HG02885 (cell line): ENCODE results near the gene FOXL1.

Experiments used
- ATAC-seq: cut with Tn5 transposase; IDR thresholded peaks from one replicate; pipeline ENCODE4 v1.9.1; 2021; ENCODE audit warnings: mild to moderate bottlenecking; ENCODE audit not compliant: unreplicated experiment, poor library complexity

Gene FOXL1

GRCh38 chr16:86567701-86568581, 10.4 kb upstream of the FOXL1 start:
- ATAC-seq: no peak

GRCh38 chr16:86568677-86569623, 9.4 kb upstream of the FOXL1 start:
- no peak for ATAC-seq

- ATAC-seq: no peak
These were observed 8.5 kb upstream of the FOXL1 start for GRCh38 chr16:86569701-86570447.

DNA sequence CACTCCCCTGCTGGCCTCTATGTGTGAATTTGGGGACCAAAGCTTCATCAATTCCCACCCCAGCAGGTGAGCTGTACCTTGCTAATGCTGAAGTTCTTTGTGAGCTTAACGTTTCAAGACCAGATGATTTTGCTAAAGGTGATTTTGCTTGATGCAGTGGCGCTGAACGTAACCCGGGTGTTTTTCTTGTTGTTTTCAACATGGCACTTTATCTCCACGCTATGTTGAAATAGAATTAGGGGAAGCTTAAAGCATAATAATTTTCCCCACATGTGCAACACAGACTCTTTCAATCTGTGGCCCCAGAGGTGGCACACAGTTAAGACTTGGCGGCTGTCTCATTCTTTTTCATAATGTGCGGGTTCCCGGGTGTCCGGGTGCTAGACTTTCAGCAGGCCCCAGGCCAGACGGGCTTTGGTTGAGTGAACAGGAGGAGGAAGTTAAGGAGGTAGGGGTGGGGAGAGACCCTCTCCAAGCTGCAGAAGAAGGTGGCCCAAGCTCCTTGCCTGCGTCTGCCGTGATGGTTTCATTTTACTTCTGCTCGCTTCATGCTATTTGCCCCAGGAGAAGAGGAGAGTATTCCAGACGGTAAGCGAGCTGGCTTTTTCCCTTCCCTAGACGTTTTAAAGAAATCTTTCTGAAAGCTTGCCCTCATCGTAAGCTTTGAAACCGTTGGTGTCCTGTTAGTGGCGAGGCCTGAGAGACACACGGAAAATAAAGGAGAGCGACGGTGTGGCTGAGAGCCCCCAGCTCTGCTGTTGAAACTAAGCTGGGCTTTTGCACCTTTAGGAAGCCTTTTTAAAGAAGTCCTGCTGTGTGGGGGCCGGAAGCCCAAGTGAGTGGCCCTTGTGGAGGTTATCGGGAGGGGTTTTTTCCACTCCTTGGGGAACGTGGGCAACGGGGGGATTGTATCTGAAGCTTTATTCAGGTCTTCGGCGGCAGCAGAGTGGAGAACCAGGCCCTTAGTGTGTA, 7.5 kb upstream of the FOXL1 start:
- ATAC-seq: no peak

GRCh38 chr16:86571530-86571915, 6.8 kb upstream of the FOXL1 start:
- ATAC-seq: no peak

DNA sequence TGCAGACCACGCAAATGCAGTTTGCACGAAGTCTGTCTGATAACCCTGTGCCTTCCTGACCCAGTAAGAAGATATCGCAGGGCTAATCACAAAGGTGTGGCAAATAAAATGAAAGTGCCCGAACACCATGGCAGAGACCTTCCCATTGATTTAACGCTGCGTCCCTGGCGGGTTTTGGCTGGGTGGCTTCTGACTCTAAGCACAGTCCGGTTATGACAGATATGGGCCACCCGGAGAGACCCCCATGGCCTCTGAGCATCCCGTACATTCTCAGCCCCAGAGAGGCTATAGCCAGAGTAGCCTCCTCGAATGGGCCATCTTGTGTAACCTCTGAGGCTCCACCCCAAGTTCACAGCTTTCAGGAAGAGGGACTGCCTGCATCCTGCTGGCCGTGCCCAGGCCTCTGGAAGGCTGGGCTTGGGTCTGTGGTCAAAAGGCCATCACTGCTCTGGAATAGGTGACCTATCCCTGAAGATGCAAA, 6.3 kb upstream of the FOXL1 start:
- ATAC-seq: no peak

- ATAC-seq: no peak
These were observed 5.7 kb upstream of the FOXL1 start for GRCh38 chr16:86572606-86573005.

- no peak for ATAC-seq
These were observed 5.1 kb upstream of the FOXL1 start for GRCh38 chr16:86573215-86573614.

DNA sequence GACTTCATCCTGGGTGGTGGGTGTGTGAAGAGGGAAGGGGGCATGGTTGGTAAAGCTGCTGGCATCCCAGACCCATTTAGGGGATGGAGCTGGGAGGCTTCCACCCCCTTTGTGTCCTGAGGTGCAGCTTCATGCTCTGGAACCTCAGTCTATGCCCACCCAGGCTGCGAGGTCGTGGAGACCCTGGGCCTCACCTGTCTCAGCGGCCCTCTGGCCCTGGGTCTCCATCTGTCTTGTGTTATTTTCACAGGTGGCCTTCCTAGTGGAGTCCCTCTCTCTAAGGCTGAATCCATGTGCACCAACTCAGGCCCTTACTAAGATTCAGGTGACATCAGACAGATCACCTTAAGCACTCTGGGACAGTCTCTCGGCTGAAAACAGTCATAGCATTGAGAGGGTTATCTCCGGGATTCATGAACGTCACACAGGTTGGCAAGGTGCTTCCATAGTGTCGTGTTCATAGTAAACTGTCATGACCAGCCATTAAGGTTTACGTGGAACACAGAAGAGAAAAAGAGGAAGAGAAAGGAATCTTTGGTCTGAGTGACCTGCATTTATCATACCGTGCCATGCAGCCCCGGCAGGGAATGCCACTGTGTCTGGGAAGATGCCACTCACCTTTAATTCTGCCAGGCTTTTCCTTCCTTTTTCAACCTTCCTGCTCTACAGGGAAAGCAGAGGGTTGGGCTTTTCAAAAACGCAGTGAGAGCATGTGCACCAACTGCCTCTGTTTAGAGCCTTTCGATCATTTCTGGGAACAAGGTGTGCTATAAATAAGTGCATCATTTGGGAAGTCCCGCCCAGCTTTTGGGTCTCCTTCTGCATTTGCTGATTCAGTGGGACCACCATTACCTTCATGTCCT, 4.5 kb upstream of the FOXL1 start:
- no peak for ATAC-seq

DNA sequence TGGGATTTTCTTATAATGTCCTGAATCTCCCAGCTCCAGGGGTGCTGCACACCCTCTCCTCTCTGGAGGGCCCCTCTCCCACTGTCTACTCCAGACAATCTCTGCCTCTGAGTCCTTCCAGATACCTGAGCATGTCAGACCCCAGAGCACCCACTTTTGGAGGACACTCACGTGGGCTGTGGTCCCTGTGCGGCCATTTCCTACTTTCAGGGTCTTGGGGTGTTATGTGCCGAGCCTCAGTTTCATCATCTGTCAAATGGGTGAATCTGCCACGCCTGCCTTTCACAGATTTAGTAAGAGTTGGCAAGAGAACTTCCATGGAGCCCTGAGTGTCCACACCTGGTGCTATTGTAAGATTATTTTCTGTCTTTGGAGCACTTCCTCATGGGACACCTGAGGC, 3.7 kb upstream of the FOXL1 start:
- no peak for ATAC-seq

DNA sequence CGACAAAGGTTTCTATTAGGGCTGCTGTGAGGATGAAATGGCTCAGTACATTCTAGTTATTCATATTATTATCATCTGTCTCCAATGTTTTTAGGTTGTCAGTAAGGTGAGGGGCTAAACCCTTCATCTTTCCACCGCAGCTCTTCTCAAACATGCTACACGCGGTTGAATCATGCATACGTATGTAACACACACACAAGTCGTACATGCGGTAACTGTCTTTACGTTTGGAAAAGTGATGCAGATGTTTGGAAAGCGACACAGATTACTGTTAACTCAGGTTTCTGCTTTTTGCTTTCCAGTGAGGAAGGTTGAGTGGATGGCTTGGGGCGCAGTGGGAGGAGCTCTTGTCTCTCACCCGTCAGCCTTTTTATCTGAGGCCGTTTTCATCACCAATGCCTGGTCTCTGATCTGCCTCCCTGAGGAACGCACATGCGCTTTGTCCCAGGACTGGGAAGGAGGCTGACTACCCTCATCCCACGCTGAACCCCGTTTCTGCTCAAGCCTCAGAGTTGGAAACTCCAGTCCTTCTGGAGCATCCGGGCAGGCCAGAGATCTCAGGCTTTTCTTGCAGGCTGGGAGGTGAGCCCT, 3.2 kb upstream of the FOXL1 start:
- no peak for ATAC-seq

DNA sequence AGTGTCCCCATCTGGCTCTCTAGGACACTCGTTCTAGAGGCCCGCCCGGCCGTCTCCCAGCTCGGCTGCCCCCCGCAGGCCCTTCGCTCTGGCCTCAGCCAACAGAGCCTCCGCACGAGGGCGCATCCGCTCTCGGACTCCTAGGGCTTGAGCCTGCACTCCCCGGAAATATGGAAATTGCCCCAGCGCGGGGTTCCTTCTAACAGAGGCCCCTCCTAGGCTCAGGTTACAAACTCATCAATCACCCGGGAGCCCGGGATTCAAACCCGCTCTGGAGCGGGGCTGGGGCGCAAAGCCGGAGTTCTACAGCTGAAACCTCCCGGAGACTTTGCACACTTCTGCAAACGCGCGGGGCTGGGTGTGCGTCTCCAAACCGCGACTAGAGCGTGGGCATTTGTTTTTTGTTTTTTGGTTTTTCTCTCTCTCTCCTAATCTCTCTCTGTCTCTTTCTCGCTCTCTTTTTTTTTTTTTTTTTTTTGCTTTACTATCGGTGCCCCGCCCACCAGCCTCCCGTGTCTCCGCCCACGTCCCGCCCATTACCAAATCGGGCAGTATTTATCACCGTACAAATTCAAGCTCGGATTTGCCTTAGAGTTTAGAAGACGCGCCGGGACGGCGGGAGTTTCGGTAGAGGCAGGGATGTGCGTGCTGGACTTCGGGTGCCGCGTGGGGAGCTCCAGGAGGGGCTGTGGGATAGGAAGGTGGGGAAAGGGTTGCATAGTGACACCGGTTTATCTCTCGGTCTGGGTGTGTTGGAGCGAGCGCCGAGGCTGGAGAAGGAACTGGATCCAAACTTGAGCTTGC, 2.4 kb upstream of the FOXL1 start:
- ATAC-seq: no peak

DNA sequence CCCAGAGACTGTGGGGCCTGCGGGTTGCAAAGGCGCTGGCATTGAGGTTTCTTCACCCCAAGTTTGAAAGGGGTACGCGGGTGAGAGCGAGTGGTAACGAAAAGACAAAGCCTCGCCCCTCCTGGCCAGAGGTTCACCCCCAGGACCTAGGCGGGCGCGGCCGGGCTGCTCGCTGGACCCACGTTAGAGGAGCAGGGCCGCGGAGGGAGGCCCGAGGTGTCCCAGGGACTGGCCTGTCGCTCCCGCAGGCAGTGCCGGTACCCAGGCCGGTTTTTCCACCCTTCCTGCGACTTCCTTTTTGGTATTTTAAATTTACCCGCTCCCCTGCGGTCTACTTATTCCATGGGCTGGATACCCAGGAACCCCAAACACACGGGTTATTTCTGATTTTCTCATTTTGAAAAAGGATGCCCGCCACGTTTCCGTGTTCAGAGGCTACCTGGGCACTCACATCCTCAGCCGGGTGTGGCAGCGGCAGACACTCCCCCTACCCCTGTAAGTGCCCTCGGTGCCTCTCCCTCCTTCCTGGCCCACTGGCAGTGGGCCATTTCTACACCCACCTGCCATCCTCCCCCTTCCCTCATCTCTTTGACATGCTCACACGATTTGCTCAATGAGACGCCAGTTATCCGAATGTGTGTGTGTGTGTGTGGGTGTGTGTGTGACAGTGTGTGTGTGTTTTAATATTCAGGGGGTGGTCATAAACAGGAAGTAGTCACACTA, 1.6 kb upstream of the FOXL1 start:
- no peak for ATAC-seq

DNA sequence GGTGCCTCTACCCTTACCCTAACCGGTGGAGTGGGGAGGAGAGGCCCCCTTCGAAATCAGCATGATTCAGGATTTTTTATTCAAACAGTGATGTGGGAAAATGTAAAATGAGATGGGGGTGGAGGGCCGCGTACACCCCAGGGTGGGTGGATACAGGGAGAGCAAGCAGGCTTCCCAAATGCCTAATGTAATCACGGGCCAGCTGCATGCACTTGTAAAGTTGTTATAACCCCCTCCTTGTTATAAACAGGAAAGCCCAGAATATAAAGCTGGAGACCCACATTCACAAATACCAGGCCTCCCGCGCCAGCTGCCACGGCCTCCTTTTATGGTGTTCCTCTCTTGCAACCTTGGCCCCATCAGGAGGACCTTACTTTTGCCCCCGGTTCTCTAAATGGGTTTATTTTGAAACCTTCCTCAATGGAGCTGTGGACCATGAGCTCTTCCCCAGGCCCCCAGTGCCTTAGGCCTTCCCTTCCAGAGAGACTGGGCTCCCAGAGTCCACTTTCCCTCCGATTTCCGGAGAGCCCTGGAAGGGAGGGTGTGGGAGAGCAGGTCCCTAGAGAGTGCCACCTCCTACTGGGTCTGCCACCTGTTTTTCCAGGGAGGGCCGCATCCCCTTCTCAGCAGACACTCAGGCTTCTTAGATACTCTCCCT, 906 bp upstream of the FOXL1 start:
- no peak for ATAC-seq

DNA sequence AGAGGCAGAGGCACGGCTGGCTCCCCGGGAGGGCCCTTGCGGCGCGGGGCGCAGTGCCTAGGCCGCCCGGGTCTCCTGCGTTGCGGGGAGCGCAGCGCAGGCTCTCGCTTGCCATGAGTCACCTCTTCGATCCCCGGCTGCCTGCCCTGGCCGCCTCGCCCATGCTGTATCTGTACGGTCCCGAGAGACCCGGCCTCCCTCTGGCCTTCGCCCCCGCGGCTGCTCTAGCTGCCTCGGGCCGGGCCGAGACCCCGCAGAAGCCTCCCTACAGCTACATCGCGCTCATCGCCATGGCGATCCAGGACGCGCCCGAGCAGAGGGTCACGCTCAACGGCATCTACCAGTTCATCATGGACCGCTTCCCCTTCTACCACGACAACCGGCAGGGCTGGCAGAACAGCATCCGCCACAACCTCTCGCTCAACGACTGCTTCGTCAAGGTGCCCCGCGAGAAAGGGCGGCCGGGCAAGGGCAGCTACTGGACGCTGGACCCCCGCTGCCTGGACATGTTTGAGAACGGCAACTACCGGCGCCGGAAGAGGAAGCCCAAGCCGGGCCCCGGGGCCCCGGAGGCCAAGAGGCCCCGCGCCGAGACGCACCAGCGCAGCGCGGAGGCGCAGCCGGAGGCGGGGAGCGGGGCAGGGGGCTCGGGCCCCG, 390 bp downstream of the FOXL1 start:
- no peak for ATAC-seq
